ENCODE data around the gene RAD51B. TPM values are rescaled to one million over a fixed set of nuclear protein-coding genes. Genes with fewer than 3 reads are reported as not detected.

RAD51B gene
- total and polyA plus RNA-seq, 3 donors from 2014 or later: 5.5 to 22.5 (median 19.1) TPM

DNA sequence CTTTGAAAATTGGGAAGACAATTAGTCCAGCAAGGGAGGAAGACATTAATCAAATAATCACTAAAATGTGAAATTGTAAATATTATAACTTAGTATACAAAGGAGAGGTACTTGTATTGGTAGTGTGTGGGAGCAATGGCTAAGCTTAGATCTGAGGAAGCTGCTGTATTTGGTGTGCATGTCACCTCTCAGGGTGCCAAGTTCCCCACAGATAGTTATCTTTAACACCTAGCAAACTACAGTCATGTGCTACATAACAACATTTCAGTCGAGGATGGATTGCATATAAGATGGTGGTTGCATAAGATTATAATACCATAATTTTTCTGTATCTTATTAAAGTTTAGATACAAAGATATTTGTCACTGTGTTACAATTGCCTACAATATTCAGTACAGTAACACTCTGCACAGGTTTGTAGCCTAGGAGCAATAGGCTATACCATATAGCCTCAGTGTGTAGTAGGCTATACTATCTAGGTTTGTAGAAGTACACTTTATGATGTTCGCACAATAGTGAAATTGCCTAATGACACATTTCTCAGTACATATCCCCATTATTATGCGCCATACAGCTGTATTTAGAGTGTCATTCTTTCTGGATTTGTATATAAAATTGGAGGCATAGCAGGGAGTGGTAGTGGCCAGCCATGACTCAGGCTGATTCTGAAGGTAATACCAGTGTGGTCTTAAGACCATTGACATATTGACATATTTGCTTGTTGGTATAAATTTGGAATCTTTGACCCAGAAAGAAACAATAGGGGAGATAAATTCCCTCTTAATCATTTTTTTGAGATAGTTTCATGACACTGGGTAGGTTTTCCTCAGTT is 55.8 kb downstream of the RAD51B start:
- Histone ChIP-seq H3K27ac (no peak overlapping the region), H3K9me3 (no peaks in the 10 kb centered on the region), H3K4me3 (no peak overlapping the region), H3K36me3 (ENCODE audit: low read depth, missing control alignments) (no peaks in the 10 kb centered on the region), H3K27me3 (no peaks in the 10 kb centered on the region), H3K4me1 (no peaks in the 10 kb centered on the region)
- no peak for DNase-seq
- 86 to 91% methylated on average over 3 of the region's 3 CpGs for WGBS, 2 donors
- no peak for TF ChIP-seq POLR2A (IDR thresholded peaks at IDR 0.05)
- TF ChIP-seq, protein P1, sequence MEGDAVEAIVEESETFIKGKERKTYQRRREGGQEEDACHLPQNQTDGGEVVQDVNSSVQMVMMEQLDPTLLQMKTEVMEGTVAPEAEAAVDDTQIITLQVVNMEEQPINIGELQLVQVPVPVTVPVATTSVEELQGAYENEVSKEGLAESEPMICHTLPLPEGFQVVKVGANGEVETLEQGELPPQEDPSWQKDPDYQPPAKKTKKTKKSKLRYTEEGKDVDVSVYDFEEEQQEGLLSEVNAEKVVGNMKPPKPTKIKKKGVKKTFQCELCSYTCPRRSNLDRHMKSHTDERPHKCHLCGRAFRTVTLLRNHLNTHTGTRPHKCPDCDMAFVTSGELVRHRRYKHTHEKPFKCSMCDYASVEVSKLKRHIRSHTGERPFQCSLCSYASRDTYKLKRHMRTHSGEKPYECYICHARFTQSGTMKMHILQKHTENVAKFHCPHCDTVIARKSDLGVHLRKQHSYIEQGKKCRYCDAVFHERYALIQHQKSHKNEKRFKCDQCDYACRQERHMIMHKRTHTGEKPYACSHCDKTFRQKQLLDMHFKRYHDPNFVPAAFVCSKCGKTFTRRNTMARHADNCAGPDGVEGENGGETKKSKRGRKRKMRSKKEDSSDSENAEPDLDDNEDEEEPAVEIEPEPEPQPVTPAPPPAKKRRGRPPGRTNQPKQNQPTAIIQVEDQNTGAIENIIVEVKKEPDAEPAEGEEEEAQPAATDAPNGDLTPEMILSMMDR (IDR thresholded peaks at IDR 0.05): no peak
- intact Hi-C loops (cut with DNase I; ENCODE audit: low total_unique reads): no loop called here

DNA sequence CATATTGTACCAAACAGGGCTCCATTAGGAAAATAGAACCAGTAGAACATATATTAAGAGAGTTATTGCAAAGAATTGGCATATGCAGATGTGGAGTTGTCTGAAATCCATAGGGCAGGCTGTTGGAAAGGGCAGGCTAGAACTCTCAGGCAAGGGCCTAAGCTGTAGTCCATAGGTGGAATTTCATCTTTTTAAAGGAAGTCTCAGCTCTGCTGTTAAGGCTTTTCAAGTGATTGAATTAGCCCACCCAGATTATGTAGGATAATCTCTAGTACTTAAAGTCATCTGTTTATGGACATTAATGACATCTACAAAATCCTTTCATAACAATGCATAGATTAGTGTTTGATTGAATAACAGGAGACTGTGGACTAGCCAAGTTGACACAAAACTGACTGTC is 59.4 kb downstream of the RAD51B start:
- Histone ChIP-seq H3K9me3 (no peaks in the 10 kb centered on the region), H3K4me1 (no peaks in the 10 kb centered on the region), H3K27me3 (no peaks in the 10 kb centered on the region), H3K4me3 (no peak overlapping the region), H3K27ac (no peak overlapping the region), H3K36me3 (ENCODE audit: low read depth, missing control alignments) (no peaks in the 10 kb centered on the region)
- intact Hi-C loops (cut with DNase I; ENCODE audit: low total_unique reads): no loop called here
- DNase-seq: no peak
- TF ChIP-seq, protein P1 (IDR thresholded peaks at IDR 0.05): no peak
- no peak for TF ChIP-seq POLR2A (IDR thresholded peaks at IDR 0.05)

DNA sequence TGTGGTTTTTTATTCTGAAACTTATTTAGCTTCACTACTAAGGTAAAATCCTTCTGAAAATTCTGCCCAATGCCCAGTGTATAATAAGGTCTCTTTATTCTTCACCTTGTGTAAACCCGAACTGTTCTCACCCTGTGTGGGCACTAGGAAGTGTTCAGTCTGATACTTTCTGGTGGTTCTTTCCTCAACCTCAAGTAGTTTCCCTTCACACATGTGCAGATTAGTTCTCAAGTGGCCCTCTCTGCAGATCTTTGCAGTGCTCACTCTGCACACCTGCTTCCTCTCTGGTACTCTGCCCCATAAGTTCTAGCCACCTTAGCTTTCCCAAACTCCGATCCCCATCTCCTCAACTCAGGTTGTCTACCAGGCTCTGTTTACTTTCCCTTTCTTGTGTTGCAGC is 61.6 kb downstream of the RAD51B start:
- Histone ChIP-seq H3K4me3 (no peak overlapping the region), H3K27me3 (no peaks in the 10 kb centered on the region), H3K9me3 (no peaks in the 10 kb centered on the region), H3K4me1 (no peaks in the 10 kb centered on the region), H3K36me3 (ENCODE audit: low read depth, missing control alignments) (no peaks in the 10 kb centered on the region), H3K27ac (no peak overlapping the region)
- intact Hi-C loops (cut with DNase I; ENCODE audit: low total_unique reads): no loop called here
- TF ChIP-seq POLR2A (IDR thresholded peaks at IDR 0.05): no peak
- TF ChIP-seq, protein P1 (IDR thresholded peaks at IDR 0.05): no peak
- no peak for DNase-seq
- WGBS, 2 donors: 87 to 94% methylated on average over 2 of the region's 2 CpGs

DNA sequence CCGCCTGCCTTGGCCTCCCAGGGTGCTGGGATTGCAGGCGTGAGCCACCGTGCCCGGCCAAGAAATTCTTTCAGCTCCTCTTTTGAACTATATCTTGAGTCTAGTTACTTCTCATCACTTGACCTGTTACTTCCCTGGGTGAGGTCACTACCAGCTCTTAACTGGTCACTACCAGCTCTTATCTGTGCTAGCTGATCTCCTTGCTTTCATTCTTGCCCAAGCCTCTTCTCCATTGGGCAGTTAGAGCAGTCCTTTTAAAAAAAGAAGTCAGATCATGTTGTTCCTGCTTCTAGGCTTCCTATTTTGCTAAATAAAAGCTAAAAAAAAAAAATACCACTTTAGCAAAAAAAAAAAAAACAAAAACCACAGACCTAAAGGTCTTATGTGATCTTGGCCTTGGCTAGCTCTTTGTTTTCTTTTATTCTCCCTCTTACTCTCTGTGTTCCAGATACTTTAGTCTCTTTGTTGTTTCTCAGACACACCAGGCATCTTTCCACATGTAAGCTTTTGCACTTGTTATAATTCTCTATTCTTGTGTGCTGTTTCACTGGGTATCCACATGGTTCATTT is 63.5 kb downstream of the RAD51B start:
- intact Hi-C loops (cut with DNase I; ENCODE audit: low total_unique reads): no loop called here
- no peak for TF ChIP-seq POLR2A (IDR thresholded peaks at IDR 0.05)
- TF ChIP-seq, protein P1 (IDR thresholded peaks at IDR 0.05): no peak
- H3K27me3 ChIP-seq: no peaks in the 10 kb centered on the region
- H3K4me1 ChIP-seq: no peaks in the 10 kb centered on the region
- H3K9me3 ChIP-seq: no peaks in the 10 kb centered on the region
- H3K36me3 ChIP-seq (ENCODE audit: low read depth, missing control alignments): no peaks in the 10 kb centered on the region
- no peak overlapping the region for H3K4me3 ChIP-seq
- no peak for DNase-seq
- no peak overlapping the region for H3K27ac ChIP-seq
- 79% methylated on average over 4 of the region's 4 CpGs; no CpG with 5 or more reads in 1 of the 2 donors for WGBS, 2 donors
